Stomach smooth muscle (tissue), 2 donors: Measurements from ENCODE around the gene C2orf76.

Experiments used
- H3K27ac ChIP-seq: one replicate; pipeline ENCODE4 v1.7.0; 2013; ENCODE audit warnings: mild to moderate bottlenecking, low read length, inconsistent platforms
- H3K27me3 ChIP-seq, 2 donors: one replicate each; pipeline ENCODE4 v1.7.0; 2013; ENCODE audit warnings: low read length in 2 of 2; ENCODE audit not compliant: insufficient read depth in 2 of 2, control insufficient read depth in 1 of 2
- H3K36me3 ChIP-seq, 2 donors: one replicate each; pipeline ENCODE4 v1.7.0; 2013; ENCODE audit warnings: low read length in 2 of 2; ENCODE audit not compliant: control insufficient read depth in 2 of 2, insufficient read depth in 2 of 2
- H3K4me1 ChIP-seq: one replicate; pipeline ENCODE4 v1.7.0; 2013; ENCODE audit warnings: low read length; ENCODE audit not compliant: control insufficient read depth, insufficient read depth
- H3K4me3 ChIP-seq, 2 donors: one replicate each; pipeline ENCODE4 v1.7.0; 2013; ENCODE audit warnings: low read length in 2 of 2
- H3K9ac ChIP-seq, 2 donors: one replicate each; pipeline ENCODE4 v1.7.0; 2013; ENCODE audit warnings: low read length in 2 of 2, mild to moderate bottlenecking in 1 of 2
- H3K9me3 ChIP-seq, 2 donors: one replicate each; pipeline ENCODE4 v1.7.0; 2013; ENCODE audit warnings: low read length in 2 of 2; ENCODE audit not compliant: control insufficient read depth in 2 of 2
- donor health status: healthy.
- donor health status: Pancreatic carcinoma.

Gene C2orf76

DNA sequence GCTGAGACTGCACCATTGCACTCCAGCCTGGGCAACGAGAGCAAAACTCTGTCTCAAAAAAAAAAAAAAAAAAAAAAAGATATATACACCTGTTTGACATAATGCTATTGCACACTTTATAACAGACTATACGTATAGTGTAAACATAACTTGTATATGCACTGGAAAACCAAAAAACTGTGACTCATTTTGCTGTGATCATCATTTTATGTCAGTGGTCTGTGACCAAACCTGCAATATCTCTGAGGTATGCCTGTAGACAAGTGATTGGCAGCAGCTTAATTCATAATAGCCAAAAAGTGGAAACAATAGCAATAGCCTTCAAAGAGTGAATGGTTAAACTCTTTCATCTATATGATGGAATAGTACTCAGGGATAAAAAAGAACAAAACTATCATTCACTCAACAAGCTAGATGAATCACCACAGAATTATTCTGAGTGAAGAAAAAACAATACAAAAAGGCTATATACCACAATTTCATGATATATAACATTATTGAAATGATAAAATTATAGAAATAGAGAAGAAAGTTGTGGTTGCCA, 6.1 kb downstream of the C2orf76 start:
- Histone ChIP-seq H3K9ac (no peak overlapping the region), H3K4me3 (no peak overlapping the region), H3K27ac (no peak overlapping the region), H3K9me3 (no peaks in the 10 kb centered on the region), H3K27me3 (no peaks in the 10 kb centered on the region), H3K4me1 (peaks cover 2% of the 10 kb centered on the region), H3K36me3 (no peaks in the 10 kb centered on the region)

DNA sequence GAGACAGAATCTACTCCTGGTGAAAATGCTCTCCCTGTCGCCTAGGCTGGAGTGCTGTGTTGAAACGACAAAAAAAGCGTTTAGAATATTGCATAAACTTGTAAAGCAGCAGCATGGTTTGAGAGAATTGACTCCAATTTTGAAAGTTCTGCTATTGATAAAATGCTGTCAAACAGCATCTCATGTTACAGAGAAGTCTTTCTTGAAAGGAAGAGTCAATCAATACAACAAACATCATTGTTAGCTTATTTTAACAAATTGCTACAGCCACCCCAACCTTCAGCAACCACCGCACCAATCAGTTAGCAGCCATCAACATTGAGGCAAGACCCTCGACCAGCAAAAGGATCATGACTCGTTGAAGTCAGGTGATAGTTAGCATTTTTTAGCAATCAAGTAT, 6.9 kb downstream of the C2orf76 start:
- H3K4me1 ChIP-seq, result no peaks in the 10 kb centered on the region
- H3K27ac ChIP-seq, result no peak overlapping the region
- H3K9ac ChIP-seq, result no peak overlapping the region
- H3K4me3 ChIP-seq, result no peak overlapping the region
- H3K36me3 ChIP-seq, result no peaks in the 10 kb centered on the region
- H3K9me3 ChIP-seq, result no peaks in the 10 kb centered on the region
- no peaks in the 10 kb centered on the region for H3K27me3 ChIP-seq

DNA sequence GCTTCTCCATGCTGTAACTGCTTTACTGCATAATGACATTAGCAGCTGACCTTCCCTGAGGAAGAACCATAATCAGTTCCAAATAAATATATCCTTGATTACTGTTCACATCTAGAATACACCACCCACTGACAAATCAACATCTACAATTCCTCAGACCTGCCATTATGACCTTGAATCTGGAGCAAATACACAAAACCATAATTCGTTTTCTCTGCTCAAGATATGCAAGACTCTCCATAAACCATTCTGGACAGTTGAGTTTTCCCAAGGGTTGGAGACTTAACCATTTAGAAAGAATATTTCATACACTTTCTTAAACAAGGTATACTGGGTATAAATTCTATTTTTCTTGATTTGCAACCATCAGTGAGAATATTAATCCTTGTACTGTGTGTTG, 11.8 kb downstream of the C2orf76 start:
- H3K9me3 ChIP-seq, result no peaks in the 10 kb centered on the region
- no peak overlapping the region for H3K4me3 ChIP-seq
- no peak overlapping the region for H3K9ac ChIP-seq
- no peaks in the 10 kb centered on the region for H3K4me1 ChIP-seq
- H3K36me3 ChIP-seq, result no peaks in the 10 kb centered on the region
- no peak overlapping the region for H3K27ac ChIP-seq
- H3K27me3 ChIP-seq, result no peaks in the 10 kb centered on the region

DNA sequence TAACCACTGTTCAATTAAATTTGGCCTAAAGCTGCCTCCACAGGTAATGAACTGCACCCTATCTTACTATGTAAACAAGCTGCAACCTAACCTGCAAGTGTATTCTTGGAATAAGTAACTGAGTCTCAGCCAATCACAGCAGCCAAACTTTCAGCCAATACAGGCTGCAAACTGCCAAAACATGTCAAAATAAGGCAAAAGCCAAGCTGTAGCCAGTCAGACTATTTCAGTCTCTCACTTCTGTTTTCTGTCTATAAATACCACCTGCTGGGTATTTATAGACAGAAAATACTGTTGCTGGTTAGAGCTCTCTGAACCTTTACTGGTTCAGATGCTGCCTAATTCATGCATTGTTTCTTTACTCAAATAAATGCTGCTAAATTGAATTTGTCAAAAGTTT, 14.3 kb downstream of the C2orf76 start:
- Histone ChIP-seq H3K9ac (no peak overlapping the region), H3K27ac (no peak overlapping the region), H3K4me1 (no peaks in the 10 kb centered on the region), H3K4me3 (no peak overlapping the region), H3K36me3 (no peaks in the 10 kb centered on the region), H3K27me3 (no peaks in the 10 kb centered on the region), H3K9me3 (no peaks in the 10 kb centered on the region)

DNA sequence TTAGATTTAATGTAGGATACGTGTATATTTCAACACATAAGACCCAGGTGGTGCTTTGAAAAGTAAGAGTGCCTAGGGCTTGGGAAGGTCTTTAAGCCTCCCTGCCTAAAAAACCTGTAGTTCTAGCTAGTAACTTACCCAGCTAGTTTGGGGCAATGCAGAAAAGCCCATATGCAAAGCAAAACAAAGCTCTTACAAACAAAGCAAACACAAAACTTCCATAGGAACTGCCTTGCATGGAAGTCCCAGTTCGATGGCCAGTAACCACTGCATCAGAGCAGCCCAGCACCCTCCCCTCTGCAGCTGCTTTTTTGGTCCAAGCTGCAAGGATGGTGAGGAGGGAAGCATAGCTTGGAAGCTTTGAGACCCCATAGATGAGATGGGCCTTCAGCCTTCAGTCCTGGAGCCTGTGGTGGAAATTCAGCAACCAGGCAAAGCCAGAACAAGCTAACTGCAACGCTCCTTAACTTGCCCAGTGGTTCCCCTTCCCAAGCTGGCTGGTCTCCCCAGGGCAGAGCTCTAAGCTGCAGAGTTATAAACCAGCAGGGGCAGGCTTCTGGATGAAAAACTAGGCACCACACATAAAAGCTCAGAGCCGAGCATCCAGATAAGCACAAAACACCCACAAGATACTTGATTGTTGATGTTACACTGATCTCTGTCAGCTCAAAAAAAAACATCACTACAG, 16.2 kb downstream of the C2orf76 start:
- H3K9ac ChIP-seq, result no peak overlapping the region
- no peaks in the 10 kb centered on the region for H3K4me1 ChIP-seq
- H3K27me3 ChIP-seq, result no peaks in the 10 kb centered on the region
- H3K27ac ChIP-seq, result no peak overlapping the region
- H3K4me3 ChIP-seq, result no peak overlapping the region
- no peaks in the 10 kb centered on the region for H3K36me3 ChIP-seq
- no peaks in the 10 kb centered on the region for H3K9me3 ChIP-seq

DNA sequence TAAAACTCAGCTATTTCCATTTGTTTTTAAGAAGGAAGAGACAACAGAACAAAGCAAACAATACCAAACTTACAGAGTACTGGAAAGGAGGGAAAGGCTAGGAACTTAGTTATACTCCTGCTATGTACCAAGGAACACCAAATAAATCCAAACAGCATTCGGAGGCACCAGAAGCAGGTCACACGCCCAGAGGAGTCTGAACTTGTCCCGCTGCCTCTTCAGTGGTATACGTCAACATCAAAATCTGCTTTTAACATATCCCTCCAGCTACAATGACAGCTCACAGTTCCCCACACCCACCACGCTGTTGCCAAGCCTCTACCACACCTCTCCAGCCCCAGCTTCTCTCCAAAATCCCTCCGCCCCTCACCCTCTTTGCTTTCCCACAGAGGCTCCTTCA, 17.3 kb downstream of the C2orf76 start:
- no peaks in the 10 kb centered on the region for H3K27me3 ChIP-seq
- no peak overlapping the region for H3K4me3 ChIP-seq
- no peaks in the 10 kb centered on the region for H3K36me3 ChIP-seq
- H3K27ac ChIP-seq, result no peak overlapping the region
- H3K4me1 ChIP-seq, result no peaks in the 10 kb centered on the region
- H3K9me3 ChIP-seq, result no peaks in the 10 kb centered on the region
- H3K9ac ChIP-seq, result no peak overlapping the region

DNA sequence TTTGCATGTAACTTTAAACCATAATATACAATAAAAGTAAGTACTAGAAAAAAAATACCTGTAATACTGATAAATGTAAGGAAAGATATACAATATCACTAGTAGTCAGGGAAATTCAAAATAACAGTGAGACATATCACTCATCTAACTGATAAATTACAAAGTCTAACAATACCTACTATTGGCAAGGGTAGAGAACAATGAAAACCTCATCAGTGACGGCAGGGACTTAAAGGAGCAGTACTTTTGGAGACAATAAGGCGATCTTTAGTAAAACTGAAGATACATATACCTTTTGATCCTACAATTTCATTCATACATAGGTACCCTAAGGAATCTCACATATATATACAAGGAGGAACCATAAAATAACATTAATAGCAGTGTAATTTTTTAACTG, 24.9 kb downstream of the C2orf76 start:
- no peak overlapping the region for H3K4me3 ChIP-seq
- H3K9ac ChIP-seq, result no peak overlapping the region
- H3K27ac ChIP-seq, result no peak overlapping the region
- H3K9me3 ChIP-seq, result no peaks in the 10 kb centered on the region
- peaks cover 3 to 14% of the 10 kb centered on the region in 2 donors for H3K36me3 ChIP-seq
- no peaks in the 10 kb centered on the region for H3K27me3 ChIP-seq
- no peaks in the 10 kb centered on the region for H3K4me1 ChIP-seq

- Histone ChIP-seq H3K27me3 (no peaks in the 10 kb centered on the region), H3K36me3 (peaks cover 7 to 14% of the 10 kb centered on the region in 2 donors), H3K4me3 (no peak overlapping the region), H3K9ac (no peak overlapping the region), H3K9me3 (no peaks in the 10 kb centered on the region), H3K27ac (no peak overlapping the region), H3K4me1 (no peaks in the 10 kb centered on the region)
These were observed 27.1 kb downstream of the C2orf76 start for GRCh38 chr2:119339562-119339923.

DNA sequence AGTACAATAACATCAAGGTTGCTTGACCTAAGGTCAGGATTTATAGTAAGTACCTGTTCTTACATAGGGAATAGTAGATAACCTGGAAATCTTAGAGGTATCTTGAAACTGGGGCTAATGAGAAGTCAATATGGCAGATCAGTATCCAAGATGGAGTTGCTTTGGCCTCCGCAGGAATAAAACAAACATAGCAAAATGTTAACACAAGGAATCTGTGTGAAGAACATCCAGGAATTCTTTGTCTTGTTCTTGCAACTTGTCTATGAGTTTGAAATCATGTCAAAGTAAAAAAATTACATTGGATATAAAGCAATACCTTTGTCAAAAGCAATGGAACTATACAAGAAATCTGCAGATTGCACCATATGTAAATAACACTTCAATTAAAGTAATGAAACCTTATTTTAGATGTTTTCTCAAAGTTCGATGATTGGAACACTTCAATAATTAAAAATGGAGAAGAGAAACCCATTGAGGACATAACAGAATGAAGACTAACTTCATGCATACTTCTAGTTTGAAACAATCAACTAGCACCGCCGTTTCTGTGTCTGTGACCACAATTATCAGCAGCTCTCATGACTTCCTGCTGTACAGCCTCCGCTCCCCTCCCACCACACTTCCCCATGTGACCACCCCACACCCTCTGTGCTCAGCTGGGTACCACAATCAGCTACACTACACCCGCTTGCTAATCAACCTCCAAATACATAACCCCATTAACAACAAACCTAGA, 27.6 kb downstream of the C2orf76 start:
- Histone ChIP-seq H3K27ac (no peak overlapping the region), H3K27me3 (no peaks in the 10 kb centered on the region), H3K9me3 (no peaks in the 10 kb centered on the region), H3K36me3 (peaks cover 7 to 14% of the 10 kb centered on the region in 2 donors), H3K4me1 (no peaks in the 10 kb centered on the region), H3K9ac (no peak overlapping the region), H3K4me3 (no peak overlapping the region)

DNA sequence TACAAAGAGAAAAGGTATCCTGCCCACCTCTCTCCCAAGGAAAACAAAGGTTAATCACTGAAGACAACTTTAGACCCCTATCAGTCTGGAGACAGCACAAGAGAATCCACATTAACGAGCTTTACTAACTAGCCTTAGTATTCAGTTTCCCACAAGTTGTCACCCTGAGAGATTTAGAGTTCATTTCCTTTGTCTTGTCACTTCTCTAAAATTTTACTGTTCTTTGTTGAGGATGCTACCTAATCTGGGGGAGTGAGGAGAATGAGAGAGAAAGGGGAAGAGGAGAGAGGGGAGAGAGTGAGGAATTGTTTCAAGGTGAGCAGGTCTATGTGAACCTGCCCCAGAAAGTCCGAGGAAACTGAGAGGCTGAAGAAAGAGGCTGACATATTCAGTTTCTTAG, 28.4 kb downstream of the C2orf76 start:
- Histone ChIP-seq H3K36me3 (peaks cover 7 to 14% of the 10 kb centered on the region in 2 donors), H3K4me3 (no peak overlapping the region), H3K9ac (no peak overlapping the region), H3K27ac (no peak overlapping the region), H3K27me3 (no peaks in the 10 kb centered on the region), H3K9me3 (no peaks in the 10 kb centered on the region), H3K4me1 (no peaks in the 10 kb centered on the region)

- H3K9ac ChIP-seq, result no peak overlapping the region
- H3K4me3 ChIP-seq, result no peak overlapping the region
- no peaks in the 10 kb centered on the region for H3K27me3 ChIP-seq
- H3K36me3 ChIP-seq, result peaks cover 7 to 14% of the 10 kb centered on the region in 2 donors
- H3K27ac ChIP-seq, result no peak overlapping the region
- no peaks in the 10 kb centered on the region for H3K9me3 ChIP-seq
- no peaks in the 10 kb centered on the region for H3K4me1 ChIP-seq
These were observed 28.9 kb downstream of the C2orf76 start for GRCh38 chr2:119337749-119338148.
